Measurements from ENCODE around the gene PFDN2.
A peak's percentile ranks its signal among the peaks of the same experiment; 100 is the strongest.

The PFDN2 gene

GRCh38 chr1:161073474-161074121, 44.2 kb downstream of the PFDN2 start:
- H3K27ac ChIP-seq (ENCODE audit: low read length), result no peak overlapping the region
- H2AFZ ChIP-seq (ENCODE audit: low read depth, low read length), result no peak overlapping the region
- TF ChIP-seq EZH2phosphoT487 (IDR thresholded peaks at IDR 0.05; ENCODE audit: low read depth) (no peak), CTCF (IDR thresholded peaks at IDR 0.05; ENCODE audit: low read depth, low read length) (no peak)

GRCh38 chr1:161072751-161073449, 44.9 kb downstream of the PFDN2 start:
- peaks cover 2% of the 10 kb centered on the region for H3K36me3 ChIP-seq (replicated peaks; ENCODE audit: low read depth, low read length)
- H3K9me3 ChIP-seq (ENCODE audit: insufficient read depth, low read length), result no peaks in the 10 kb centered on the region
- H3K4me2 ChIP-seq (ENCODE audit: low read length), result no peak overlapping the region
- H3K4me3 ChIP-seq (ENCODE audit: low read length), result no peak overlapping the region
- TF ChIP-seq CTCF (IDR thresholded peaks at IDR 0.05; ENCODE audit: low read depth, low read length) (no peak), EZH2phosphoT487 (IDR thresholded peaks at IDR 0.05; ENCODE audit: low read depth) (no peak)
- H3K9ac ChIP-seq (ENCODE audit: low read length), result no peak overlapping the region
- no peaks in the 10 kb centered on the region for H3K27me3 ChIP-seq (ENCODE audit: low read depth, low read length)
- no peak overlapping the region for H3K27ac ChIP-seq (ENCODE audit: low read length)
- H3K79me2 ChIP-seq (ENCODE audit: low read length), result peaks cover 19% of the 10 kb centered on the region
- peaks cover 3% of the 10 kb centered on the region for H4K20me1 ChIP-seq (ENCODE audit: insufficient read depth, low read length)
- H2AFZ ChIP-seq (ENCODE audit: low read depth, low read length), result no peak overlapping the region
- peaks cover 25% of the 10 kb centered on the region for H3K4me1 ChIP-seq (ENCODE audit: low read length)

More at GRCh38 chr1:161073474-161074121, 44.2 kb downstream of the PFDN2 start:
- Histone ChIP-seq H3K27me3 (ENCODE audit: low read depth, low read length) (no peaks in the 10 kb centered on the region), H3K36me3 (replicated peaks; ENCODE audit: low read depth, low read length) (no peaks in the 10 kb centered on the region), H3K79me2 (ENCODE audit: low read length) (peaks cover 12% of the 10 kb centered on the region), H3K4me3 (ENCODE audit: low read length) (no peak overlapping the region), H3K9me3 (ENCODE audit: insufficient read depth, low read length) (no peaks in the 10 kb centered on the region), H3K4me1 (ENCODE audit: low read length) (peaks cover 22% of the 10 kb centered on the region), H3K9ac (ENCODE audit: low read length) (no peak overlapping the region), H4K20me1 (ENCODE audit: insufficient read depth, low read length) (no peaks in the 10 kb centered on the region), H3K4me2 (ENCODE audit: low read length) (no peak overlapping the region)

- Histone ChIP-seq H3K27me3 (ENCODE audit: low read depth, low read length) (no peaks in the 10 kb centered on the region), H4K20me1 (ENCODE audit: insufficient read depth, low read length) (peaks cover 11% of the 10 kb centered on the region), H3K9ac (ENCODE audit: low read length) (no peak overlapping the region), H3K27ac (ENCODE audit: low read length) (no peak overlapping the region), H2AFZ (ENCODE audit: low read depth, low read length) (peak overlapping the region; percentile 29; the same call in 1 of the 2 replicates), H3K4me1 (ENCODE audit: low read length) (peaks cover 32% of the 10 kb centered on the region), H3K4me3 (ENCODE audit: low read length) (no peak overlapping the region), H3K9me3 (ENCODE audit: insufficient read depth, low read length) (no peaks in the 10 kb centered on the region), H3K36me3 (replicated peaks; ENCODE audit: low read depth, low read length) (peaks cover 8% of the 10 kb centered on the region), H3K4me2 (ENCODE audit: low read length) (no peak overlapping the region), H3K79me2 (ENCODE audit: low read length) (peaks cover 28% of the 10 kb centered on the region)
- peak; percentile 84 for TF ChIP-seq CTCF (IDR thresholded peaks at IDR 0.05; ENCODE audit: low read depth, low read length)
- TF ChIP-seq EZH2phosphoT487 (IDR thresholded peaks at IDR 0.05; ENCODE audit: low read depth), result no peak
Observed at GRCh38 chr1:161071886-161072371, 45.9 kb downstream of the PFDN2 start.

DNA sequence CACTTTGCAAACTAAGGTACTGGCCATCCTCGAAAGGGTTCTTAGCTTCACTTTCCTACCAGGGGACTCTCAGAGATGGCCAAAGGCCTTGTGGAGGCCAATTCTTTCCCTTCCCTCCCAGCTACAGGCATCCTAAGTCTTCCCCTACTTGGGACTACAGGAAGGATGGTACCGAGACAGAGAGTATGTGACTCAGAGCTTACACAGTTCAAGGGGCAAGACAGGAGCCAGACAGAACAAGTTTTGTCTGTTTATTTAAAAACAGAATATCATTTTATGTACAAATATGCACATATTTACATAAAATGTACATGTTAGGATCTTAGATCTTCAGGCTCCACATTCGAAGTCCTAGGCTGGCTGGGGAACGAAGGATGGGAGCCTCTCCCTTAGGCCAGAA, 47.1 kb downstream of the PFDN2 start:
- peak overlapping the region; percentile 89; the same call in 1 of the 2 replicates for H3K27ac ChIP-seq (ENCODE audit: low read length)
- H3K27me3 ChIP-seq (ENCODE audit: low read depth, low read length), result no peaks in the 10 kb centered on the region
- no peak overlapping the region; the same call in 1 of the 2 replicates for H3K4me2 ChIP-seq (ENCODE audit: low read length)
- H3K9me3 ChIP-seq (ENCODE audit: insufficient read depth, low read length), result no peaks in the 10 kb centered on the region
- peaks cover 16% of the 10 kb centered on the region for H3K36me3 ChIP-seq (replicated peaks; ENCODE audit: low read depth, low read length)
- H2AFZ ChIP-seq (ENCODE audit: low read depth, low read length), result no peak overlapping the region
- peaks cover 35% of the 10 kb centered on the region for H3K4me1 ChIP-seq (ENCODE audit: low read length)
- TF ChIP-seq EZH2phosphoT487 (IDR thresholded peaks at IDR 0.05; ENCODE audit: low read depth) (no peak), CTCF (IDR thresholded peaks at IDR 0.05; ENCODE audit: low read depth, low read length) (no peak)
- peaks cover 18% of the 10 kb centered on the region for H4K20me1 ChIP-seq (ENCODE audit: insufficient read depth, low read length)
- H3K79me2 ChIP-seq (ENCODE audit: low read length), result peaks cover 39% of the 10 kb centered on the region
- H3K9ac ChIP-seq (ENCODE audit: low read length), result no peak overlapping the region
- no peak overlapping the region for H3K4me3 ChIP-seq (ENCODE audit: low read length)
